Stimulated activated CD8-positive, alpha-beta memory T cell treated with anti-CD3 and anti-CD28 coated beads, Interleukin-2, amount 100 ng/mL, for 1 hour (primary cell): ENCODE data around the gene SNRK.

Experiments used
- DNase-seq, 2 donors: peaks; one replicate each; pipeline ENCODE4 v3.0.0-alpha.2; 2020; ENCODE audit warnings: low read depth in 2 of 2

SNRK gene

GRCh38 chr3:43372007-43372740, 85.8 kb downstream of the SNRK start:
- no peak for DNase-seq

- no peak for DNase-seq
These were observed 86.6 kb downstream of the SNRK start for GRCh38 chr3:43372809-43373559.

- no peak for DNase-seq
These were observed 87.2 kb downstream of the SNRK start for GRCh38 chr3:43373560-43373928.

- DNase-seq = peak; percentile 42 to 55
These were observed 92.0 kb downstream of the SNRK start for GRCh38 chr3:43378066-43378935.

GRCh38 chr3:43379343-43379742, 93.0 kb downstream of the SNRK start:
- no peak for DNase-seq

- DNase-seq = no peak
These were observed 101.8 kb downstream of the SNRK start for GRCh38 chr3:43388175-43388574.

GRCh38 chr3:43388915-43389314, 102.6 kb downstream of the SNRK start:
- DNase-seq = no peak

- peak; percentile 45 to 46 for DNase-seq
These were observed 103.3 kb downstream of the SNRK start for GRCh38 chr3:43389388-43390254.

- DNase-seq = no peak
These were observed 103.9 kb downstream of the SNRK start for GRCh38 chr3:43390255-43390588.

- no peak for DNase-seq
These were observed 105.3 kb downstream of the SNRK start for GRCh38 chr3:43391621-43392020.

- DNase-seq = no peak
These were observed 107.8 kb downstream of the SNRK start for GRCh38 chr3:43394041-43394554.

GRCh38 chr3:43399034-43399433, 112.7 kb downstream of the SNRK start:
- DNase-seq = no peak

GRCh38 chr3:43400167-43400566, 113.8 kb downstream of the SNRK start:
- no peak for DNase-seq
